HG03159 (cell line): ENCODE measurements around the gene NDUFS5.
"Not testable (repeated sequence)": the region's sequence is repeated elsewhere in the genome, so short reads cannot be mapped to it uniquely, and the experiment has no call there.

Experiments
- ATAC-seq: cut with Tn5 transposase; IDR thresholded peaks from one replicate; pipeline ENCODE4 v1.9.1; 2021; ENCODE audit warnings: mild to moderate bottlenecking, moderate library complexity; ENCODE audit not compliant: unreplicated experiment

The NDUFS5 gene

GRCh38 chr1:39026051-39026865 is at the start of gene NDUFS5:
Gene NDUFS5, plus strand, starts transcription at chr1:39026350. Its CDS starts 2,375 bp downstream, at chr1:39028725.
- peak; percentile 78 for ATAC-seq

DNA sequence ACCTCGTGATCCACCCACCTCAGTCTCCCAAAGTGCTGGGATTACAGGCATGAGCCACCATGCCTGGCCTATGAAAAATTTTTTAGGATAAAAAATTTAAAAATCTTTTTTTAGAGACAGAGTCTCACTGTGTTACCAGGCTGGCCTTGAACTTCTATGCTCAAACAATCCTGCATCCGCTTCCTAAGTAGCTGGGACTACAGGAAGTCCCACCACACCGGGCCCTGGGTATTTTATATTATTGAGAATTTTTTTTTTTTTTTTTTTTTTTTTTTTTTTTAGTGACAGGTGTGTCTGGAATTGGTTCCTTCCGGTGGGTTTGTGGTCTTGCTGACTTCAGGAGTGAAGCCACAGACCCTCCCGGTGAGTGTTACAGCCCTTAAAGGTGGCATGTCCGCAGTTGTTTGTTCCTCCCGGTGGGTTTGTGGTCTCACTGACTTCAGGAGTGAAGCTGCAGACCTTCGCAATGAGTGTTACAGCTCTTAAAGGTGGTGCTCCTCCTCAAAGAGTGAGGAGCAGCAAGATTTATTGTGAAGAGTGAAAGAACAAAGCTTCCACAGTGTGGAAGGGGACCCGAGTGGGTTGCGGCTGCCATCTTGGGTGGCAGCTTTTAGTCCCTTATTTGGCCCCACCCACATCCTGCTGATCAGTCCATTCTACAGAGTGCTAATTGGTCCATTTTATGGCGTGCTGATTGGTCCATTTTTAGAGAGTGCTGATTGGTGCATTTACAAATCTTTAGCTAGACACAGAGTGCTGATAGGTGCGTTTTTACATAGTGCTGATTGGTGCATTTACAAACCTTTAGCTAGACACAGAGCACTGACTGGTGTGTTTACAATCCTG is 48.5 kb upstream of the NDUFS5 start:
- ATAC-seq = not testable (repeated sequence)

DNA sequence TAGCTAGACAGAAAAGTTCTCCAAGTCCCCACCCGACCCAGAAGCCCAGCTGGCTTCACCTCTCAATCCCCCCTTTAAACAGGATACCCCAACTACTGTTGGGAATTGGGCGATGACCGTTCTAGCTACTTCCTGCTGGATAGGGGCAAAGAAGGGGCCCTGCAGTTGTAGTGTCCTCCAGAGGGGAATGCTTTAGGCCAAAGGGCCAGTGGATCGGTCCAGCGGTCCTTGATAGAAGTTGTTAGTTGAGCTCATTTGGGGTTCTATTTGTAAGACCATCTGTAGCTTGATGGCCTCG is 48.0 kb upstream of the NDUFS5 start:
- ATAC-seq = not testable (repeated sequence)

DNA sequence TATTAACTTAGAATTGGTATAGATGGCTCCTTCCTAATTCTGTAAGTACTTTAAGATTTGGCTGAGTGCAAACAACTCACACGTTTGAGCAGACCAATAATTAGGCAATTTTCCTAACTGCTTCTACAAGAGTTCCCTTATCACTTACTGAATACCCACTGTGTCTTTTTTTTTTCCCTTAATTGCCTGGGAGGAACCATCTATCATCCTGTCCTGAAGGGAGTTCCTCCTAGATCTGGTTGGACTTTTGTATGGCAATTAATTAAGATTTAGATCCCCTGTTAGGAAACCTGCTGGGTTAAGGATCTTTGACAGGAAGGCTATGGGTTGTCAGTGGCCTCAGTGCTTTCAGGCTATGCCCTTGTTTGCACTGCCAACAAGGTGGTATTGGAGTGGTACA is 46.8 kb upstream of the NDUFS5 start:
- not testable (repeated sequence) for ATAC-seq

GRCh38 chr1:38989979-38990378 is 36.2 kb upstream of the NDUFS5 start:
- ATAC-seq = no peak

- ATAC-seq = no peak
Measured at GRCh38 chr1:38990386-38990737, 35.8 kb upstream of the NDUFS5 start.

DNA sequence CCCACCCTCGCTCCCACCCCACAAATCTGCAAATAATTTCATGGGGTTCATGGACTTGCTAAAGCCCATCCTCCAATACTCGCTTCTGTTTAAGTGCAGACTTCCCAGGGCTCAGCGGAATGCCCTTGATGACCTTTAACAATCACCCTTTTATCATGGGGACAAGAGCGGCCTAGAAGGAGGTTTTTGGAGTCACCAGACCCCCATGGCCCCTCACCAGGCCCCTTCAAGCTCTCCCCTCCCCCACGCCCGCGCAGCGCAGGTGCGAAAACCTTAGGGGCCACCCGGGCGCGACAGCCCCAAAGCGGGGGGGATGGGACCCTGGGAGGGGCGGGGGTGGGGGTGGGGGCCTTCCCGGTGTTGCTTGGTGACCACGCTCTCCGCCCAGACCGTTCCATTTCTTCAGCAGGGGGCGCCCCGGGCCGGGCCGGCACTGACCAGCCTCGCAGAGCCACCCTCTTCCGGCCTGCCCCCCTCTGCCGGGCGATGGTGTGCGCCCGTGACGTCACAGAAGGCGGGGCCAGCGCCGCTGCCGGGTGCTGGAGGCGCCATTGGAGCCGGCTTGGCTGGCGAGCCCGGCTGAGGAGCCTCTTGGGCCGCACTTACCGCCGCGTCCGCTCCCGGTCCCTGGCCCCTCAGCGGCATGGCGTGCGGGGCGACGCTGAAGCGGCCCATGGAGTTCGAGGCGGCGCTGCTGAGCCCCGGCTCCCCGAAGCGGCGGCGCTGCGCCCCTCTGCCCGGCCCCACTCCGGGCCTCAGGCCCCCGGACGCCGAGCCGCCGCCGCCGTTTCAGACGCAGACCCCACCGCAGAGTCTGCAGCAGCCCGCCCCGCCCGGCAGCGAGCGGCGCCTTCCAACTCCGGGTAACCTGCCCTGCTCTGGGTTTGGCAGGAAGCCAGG is 35.2 kb upstream of the NDUFS5 start, which contains the start of gene AKIRIN1:
Gene AKIRIN1, plus strand, starts transcription at position 539 of the 900 bp plus-strand sequence. Its CDS starts 105 bp downstream, at position 644.
- ATAC-seq = peak; percentile 92

- no peak for ATAC-seq
Measured at GRCh38 chr1:38991638-38992411, 34.3 kb upstream of the NDUFS5 start.

GRCh38 chr1:38992412-38993111 is 33.6 kb upstream of the NDUFS5 start:
- no peak for ATAC-seq

- no peak for ATAC-seq
Measured at GRCh38 chr1:38994196-38994595, 32.0 kb upstream of the NDUFS5 start.

GRCh38 chr1:38997034-38997900 is 28.9 kb upstream of the NDUFS5 start:
- no peak for ATAC-seq

DNA sequence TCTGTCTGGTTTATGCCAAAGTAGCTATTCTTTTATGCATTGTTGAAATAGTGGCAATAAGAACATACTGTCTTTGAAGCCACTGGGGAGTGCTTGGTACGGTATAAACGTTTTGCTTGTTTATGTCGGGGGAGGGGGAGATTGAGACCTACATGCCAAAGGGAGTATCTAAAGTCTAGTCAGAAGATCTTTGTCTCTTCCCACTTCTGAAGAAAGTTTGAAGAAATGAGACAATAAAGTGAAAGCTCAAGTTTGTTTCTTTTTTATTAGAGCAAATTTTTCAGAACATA is 28.3 kb upstream of the NDUFS5 start:
- no peak for ATAC-seq

GRCh38 chr1:39001516-39002421 is 24.4 kb upstream of the NDUFS5 start:
- no peak for ATAC-seq

DNA sequence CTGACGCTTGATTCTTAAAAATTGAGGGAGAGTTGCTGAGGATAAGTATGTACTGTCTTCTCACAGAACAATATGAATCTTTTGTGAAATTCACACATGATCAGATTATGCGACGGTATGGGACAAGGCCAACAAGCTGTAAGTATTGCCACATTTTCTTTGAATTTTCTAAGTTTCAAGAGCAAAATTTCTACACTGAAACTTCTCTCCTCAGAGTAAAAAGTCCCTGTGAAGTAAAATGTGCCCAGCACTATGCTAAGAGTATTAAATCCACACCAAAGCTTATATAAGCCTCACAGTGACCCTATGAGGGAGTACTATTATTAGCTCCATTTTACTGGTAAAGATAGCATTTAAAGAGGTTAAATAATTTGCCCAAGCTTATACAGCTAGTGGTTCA is 22.9 kb upstream of the NDUFS5 start:
- no peak for ATAC-seq

GRCh38 chr1:39003794-39004193 is 22.4 kb upstream of the NDUFS5 start:
- no peak for ATAC-seq

- ATAC-seq = no peak
Measured at GRCh38 chr1:39006287-39006686, 19.9 kb upstream of the NDUFS5 start.

GRCh38 chr1:39006726-39007645 is 19.2 kb upstream of the NDUFS5 start:
- ATAC-seq = no peak
